GM12864 (cell line): ENCODE results near the gene RCE1.

Source experiments
- DNase-seq: peaks from one replicate; pipeline ENCODE4 v3.0.0-alpha.2; 2011; ENCODE audit warnings: low read depth
- H3K4me3 ChIP-seq: 2 replicates; pipeline ENCODE4 v1.5.1; 2011; ENCODE audit warnings: mild to moderate bottlenecking, low read depth, low read length, control low read depth
- CTCF ChIP-seq: IDR thresholded peaks from 2 replicates; pipeline ENCODE4 v1.5.1; 2011; ENCODE audit warnings: low read depth, mild to moderate bottlenecking, moderate library complexity, low read length, control low read depth, inconsistent platforms; ENCODE audit errors: missing control alignments

RCE1 gene

GRCh38 chr11:66857234-66857926, 14.1 kb downstream of the RCE1 start:
- peak overlapping the region; percentile 91 for H3K4me3 ChIP-seq
- no peak for DNase-seq
- TF ChIP-seq CTCF = no peak

GRCh38 chr11:66857927-66858185, 14.6 kb downstream of the RCE1 start:
- peak overlapping the region; percentile 91 for H3K4me3 ChIP-seq

GRCh38 chr11:66858186-66858938, 15.1 kb downstream of the RCE1 start:
- no peak for DNase-seq
- no peak overlapping the region for H3K4me3 ChIP-seq

More at GRCh38 chr11:66857927-66858185, 14.6 kb downstream of the RCE1 start:
- DNase-seq = no peak
- no peak for TF ChIP-seq CTCF

GRCh38 chr11:66858939-66859685, 15.9 kb downstream of the RCE1 start:
- no peak for DNase-seq
- TF ChIP-seq CTCF = no peak
- no peak overlapping the region for H3K4me3 ChIP-seq

More at GRCh38 chr11:66858186-66858938, 15.1 kb downstream of the RCE1 start:
- TF ChIP-seq CTCF = no peak

GRCh38 chr11:66859686-66860448, 16.6 kb downstream of the RCE1 start:
- H3K4me3 ChIP-seq = no peak overlapping the region
- no peak for DNase-seq

More at GRCh38 chr11:66859686-66860448, 16.6 kb downstream of the RCE1 start:
- TF ChIP-seq CTCF = no peak
